IPS DF 19.7 (cell line): ENCODE measurements around the gene E2F1.

ENCODE experiments used
- DNase-seq: peaks from one replicate; pipeline ENCODE4 v3.0.0-alpha.2; 2013; ENCODE audit warnings: low read depth, low spot score

Gene E2F1

GRCh38 chr20:33687993-33688937 is 2.1 kb upstream of the E2F1 start:
- DNase-seq = no peak

- no peak for DNase-seq
Observed at GRCh38 chr20:33687370-33687915, 1.3 kb upstream of the E2F1 start.

GRCh38 chr20:33686984-33687366 is 790 bp upstream of the E2F1 start:
- no peak for DNase-seq

- no peak for DNase-seq
Observed at GRCh38 chr20:33685328-33686099, 671 bp downstream of the E2F1 start.

- no peak for DNase-seq
Observed at GRCh38 chr20:33684533-33685327, 1.5 kb downstream of the E2F1 start.

GRCh38 chr20:33681728-33682353 is 4.3 kb downstream of the E2F1 start:
- no peak for DNase-seq

- no peak for DNase-seq
Observed at GRCh38 chr20:33681288-33681687, 4.9 kb downstream of the E2F1 start.

- no peak for DNase-seq
Observed at GRCh38 chr20:33680686-33681085, 5.5 kb downstream of the E2F1 start.

- no peak for DNase-seq
Observed at GRCh38 chr20:33679758-33680485, 6.3 kb downstream of the E2F1 start.

- DNase-seq = no peak
Observed at GRCh38 chr20:33677991-33678702, 8.0 kb downstream of the E2F1 start.

- DNase-seq = no peak
Observed at GRCh38 chr20:33676652-33677645, 9.2 kb downstream of the E2F1 start.

GRCh38 chr20:33676121-33676520 is 10.1 kb downstream of the E2F1 start:
- no peak for DNase-seq

GRCh38 chr20:33675136-33675959 is 10.8 kb downstream of the E2F1 start:
- DNase-seq = no peak

GRCh38 chr20:33674294-33675135 is 11.7 kb downstream of the E2F1 start, which contains the start of gene NECAB3:
Gene NECAB3, minus strand, starts transcription at chr20:33674428. Its CDS starts 76 bp downstream, at chr20:33674352.
- DNase-seq = no peak

- DNase-seq = no peak
Observed at GRCh38 chr20:33673410-33674293, 12.5 kb downstream of the E2F1 start.

- no peak for DNase-seq
Observed at GRCh38 chr20:33673114-33673409, 13.1 kb downstream of the E2F1 start.
